ENCODE results near the gene GYPE.
"Not testable (repeated sequence)": the region's sequence is repeated elsewhere in the genome, so short reads cannot be mapped to it uniquely, and the experiment has no call there.

GYPE gene

DNA sequence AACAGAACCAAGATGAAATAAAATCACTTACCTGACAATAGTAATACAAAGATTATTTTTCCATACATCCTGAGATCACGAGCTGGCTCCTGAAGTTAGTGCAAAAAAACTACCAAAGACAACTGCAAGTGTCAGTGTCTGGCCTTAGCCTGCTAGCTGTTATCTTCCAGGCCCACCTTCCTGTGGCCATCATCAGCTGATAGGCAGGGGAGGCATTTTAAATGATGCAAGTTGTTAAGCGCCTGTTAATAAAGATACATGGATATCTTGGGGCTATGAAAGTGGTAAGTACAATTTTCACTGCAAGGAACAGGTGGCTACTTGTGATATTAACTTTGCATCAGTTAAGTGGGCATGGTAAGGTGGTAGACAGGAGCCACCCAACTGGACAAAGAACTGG, at the start of gene GYPE:
Gene GYPE (minus strand): TSS at position 120 of the 400 bp plus-strand sequence. CDS start 52 bp downstream, at position 68.
- not testable (repeated sequence) for DNase-seq (ENCODE audit: low read depth, low spot score)

GRCh38 chr4:143951458-143951972, 46.2 kb upstream of the GYPE start:
- not testable (repeated sequence) for DNase-seq (ENCODE audit: low read depth, low spot score)

GRCh38 chr4:143950967-143951366, 45.6 kb upstream of the GYPE start:
- DNase-seq (ENCODE audit: low read depth, low spot score): not testable (repeated sequence)

- DNase-seq (ENCODE audit: low read depth, low spot score): not testable (repeated sequence)
Measured at GRCh38 chr4:143950185-143950584, 44.8 kb upstream of the GYPE start.

DNA sequence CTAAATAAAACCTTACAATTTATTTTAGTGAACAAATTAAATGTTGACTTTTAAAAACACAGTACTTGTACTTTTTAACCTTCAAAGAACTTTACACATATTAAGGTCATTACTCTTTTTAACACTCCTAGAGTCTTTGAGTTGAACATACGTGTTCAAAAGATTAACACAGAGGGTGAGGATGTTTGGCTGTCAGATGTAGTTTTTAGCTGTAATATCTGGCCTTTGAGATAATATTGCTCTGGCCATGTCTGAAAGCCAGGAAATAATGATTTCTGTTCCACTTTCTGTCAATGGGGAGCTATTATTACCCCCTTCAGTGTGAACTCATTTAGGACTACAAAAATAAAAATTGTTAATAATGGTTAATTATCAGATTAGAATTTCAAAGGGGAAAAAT, 42.1 kb upstream of the GYPE start:
- not testable (repeated sequence) for DNase-seq (ENCODE audit: low read depth, low spot score)

- not testable (repeated sequence) for DNase-seq (ENCODE audit: low read depth, low spot score)
Measured at GRCh38 chr4:143940708-143941107, 35.3 kb upstream of the GYPE start.

DNA sequence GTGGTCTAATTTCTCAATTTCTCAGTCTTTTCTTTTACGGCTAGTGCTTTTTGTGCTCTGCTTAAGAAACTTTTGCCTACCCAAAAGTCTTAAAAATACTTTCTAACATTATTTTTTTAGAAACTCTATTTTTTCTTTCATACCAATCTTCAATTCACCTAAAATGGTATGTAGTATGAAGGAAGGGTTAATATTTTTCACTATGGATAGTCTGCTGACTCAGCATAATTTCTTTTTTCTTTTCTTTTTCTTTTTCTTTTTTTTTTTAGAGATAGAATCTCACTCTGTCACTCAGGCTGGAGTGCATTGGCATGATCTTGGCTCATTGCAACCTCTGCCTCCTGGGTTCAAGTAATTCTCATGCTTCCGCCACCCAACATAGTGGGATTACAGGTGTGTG, 34.2 kb upstream of the GYPE start:
- DNase-seq (ENCODE audit: low read depth, low spot score): no peak

DNA sequence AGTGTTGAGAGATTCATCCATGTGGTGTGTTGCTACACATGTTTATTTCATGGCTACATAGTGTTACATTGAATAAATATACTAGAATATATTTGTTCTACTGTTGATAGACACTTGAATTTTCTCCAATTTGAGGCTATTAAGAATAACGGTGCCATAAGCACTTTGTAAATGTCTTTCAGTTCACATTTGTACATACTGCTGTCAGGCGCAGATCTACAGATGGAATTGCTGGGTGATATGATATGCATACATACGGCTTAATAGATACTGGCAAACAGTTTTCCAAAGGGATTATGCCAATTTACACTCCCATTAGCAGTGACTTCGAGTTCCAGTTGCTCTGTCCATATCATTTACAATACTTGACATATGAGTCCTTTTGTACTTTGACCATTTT, 33.5 kb upstream of the GYPE start:
- DNase-seq (ENCODE audit: low read depth, low spot score): not testable (repeated sequence)

DNA sequence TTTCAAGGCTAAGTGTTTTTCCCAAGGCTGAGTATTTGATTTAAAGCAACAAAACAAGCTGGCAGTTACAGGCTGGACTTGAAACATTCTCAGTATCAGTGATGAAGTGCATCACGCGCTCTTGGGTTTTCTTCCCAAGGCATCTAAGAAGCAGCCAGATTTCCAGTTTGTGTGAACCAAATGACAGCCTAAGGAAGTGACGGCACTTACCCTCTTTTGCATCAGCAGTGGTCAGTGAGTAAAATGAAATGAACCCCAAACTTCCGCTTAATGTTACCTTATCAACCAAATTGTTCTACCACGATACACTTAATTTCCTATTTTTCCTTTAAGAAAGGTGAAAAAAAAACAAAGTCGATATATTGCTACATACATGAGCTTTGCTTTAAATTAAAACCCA, 15.8 kb upstream of the GYPE start:
- no peak for DNase-seq (ENCODE audit: low read depth, low spot score)

GRCh38 chr4:143916485-143916884, 11.1 kb upstream of the GYPE start:
- DNase-seq (ENCODE audit: low read depth, low spot score): not testable (repeated sequence)

- not testable (repeated sequence) for DNase-seq (ENCODE audit: low read depth, low spot score)
Measured at GRCh38 chr4:143912478-143912877, 7.1 kb upstream of the GYPE start.

DNA sequence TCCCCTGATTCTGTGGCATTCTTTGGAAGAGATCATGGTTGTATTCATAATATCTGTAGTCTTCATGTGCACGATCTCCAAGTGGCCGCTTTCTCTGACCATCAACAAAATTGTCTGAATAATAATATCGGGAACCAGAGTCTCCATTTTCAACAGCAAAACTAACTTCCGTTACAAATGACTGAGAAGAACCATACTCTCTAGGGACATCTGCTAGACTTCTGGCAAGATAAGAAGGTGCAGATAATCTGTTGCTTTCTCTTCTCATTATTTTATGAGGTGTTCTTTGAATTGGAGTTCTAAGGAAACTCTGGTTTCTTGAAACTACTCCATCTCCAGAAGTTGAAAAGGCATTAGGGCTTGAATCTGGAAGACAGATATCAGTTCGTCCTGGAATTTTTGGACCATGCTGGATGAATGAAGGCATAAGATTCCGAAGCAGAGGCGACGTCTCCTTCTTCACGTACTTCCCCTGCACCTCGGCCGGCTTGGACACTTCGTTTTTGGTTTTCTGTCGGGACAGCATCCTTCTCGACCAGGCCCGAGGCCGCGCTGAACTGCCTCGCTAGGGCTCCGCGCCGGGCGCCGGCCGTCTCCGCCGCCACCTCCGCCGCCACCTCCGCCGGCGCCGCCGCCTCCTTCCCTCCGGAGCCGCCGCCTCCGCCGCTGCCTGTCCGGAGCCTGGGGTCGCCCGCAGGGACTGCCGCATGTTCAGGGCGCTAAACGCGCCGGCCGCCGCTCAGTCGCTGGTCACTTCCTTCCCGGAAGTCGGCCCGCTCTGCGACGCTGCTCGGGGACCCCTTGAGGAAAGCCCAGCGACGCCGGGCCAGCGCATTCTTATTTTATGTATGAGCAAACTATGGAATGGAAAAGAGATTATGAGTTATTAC, 6.4 kb upstream of the GYPE start:
- not testable (repeated sequence) for DNase-seq (ENCODE audit: low read depth, low spot score)

- not testable (repeated sequence) for DNase-seq (ENCODE audit: low read depth, low spot score)
Measured at GRCh38 chr4:143910906-143911305, 5.5 kb upstream of the GYPE start.

GRCh38 chr4:143907811-143908210, 2.5 kb upstream of the GYPE start:
- DNase-seq (ENCODE audit: low read depth, low spot score): not testable (repeated sequence)

DNA sequence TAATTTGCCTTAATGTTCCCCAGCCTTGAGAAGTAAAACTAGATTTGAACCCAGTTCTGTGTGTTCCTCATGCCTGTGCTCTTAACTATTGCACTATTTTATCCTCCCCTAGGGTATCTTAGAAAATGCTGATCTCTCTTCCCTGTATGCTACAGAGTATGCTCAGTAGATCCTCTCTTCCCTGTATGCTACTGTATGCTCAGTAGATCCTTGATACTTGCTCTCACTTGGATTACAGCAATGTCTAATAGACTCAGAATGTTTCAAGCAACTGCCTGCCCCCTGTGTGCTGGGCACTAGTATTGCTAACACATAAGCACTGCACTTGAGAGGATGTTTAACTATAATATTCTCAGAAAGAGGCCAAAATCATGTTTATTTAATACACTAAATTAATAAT, 928 bp downstream of the GYPE start:
- not testable (repeated sequence) for DNase-seq (ENCODE audit: low read depth, low spot score)

DNA sequence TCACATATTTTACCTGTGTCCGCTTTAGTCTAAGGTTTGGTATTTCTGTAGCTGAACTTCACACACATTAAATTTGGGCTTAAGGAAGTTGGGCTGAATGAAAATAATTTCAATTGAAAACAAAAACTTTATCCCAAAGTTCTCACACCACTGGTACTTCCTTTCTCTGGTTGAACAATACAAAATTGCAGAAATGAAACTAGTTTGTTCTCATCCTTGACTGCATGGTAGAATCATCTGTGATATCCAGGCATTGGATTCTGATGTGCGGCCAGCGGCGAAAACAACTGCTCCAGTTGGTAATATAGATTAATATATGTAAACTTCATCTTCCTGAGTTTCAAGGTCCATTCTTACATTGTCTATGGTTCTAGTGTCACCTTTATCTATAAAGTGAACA, 15.0 kb downstream of the GYPE start:
- not testable (repeated sequence) for DNase-seq (ENCODE audit: low read depth, low spot score)

DNA sequence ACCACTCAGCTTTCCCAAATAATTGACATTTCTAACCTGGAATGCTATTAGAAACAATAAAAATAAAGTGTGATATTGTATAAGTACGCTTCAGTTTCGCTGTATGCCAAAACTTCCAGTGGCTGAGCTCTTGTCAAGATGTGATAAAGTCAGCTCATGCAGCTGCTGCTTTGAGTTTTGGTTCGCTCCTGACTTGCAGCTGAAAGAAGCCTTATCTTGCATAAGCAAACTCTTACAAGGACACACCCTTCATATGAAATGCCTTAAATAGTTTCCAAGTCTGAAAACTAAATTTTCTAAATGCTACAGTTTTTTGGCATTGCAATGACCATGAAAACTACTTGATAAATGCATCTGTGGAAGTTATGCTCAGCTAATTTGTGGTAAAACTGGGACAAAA, 17.2 kb downstream of the GYPE start:
- DNase-seq (ENCODE audit: low read depth, low spot score): not testable (repeated sequence)

DNA sequence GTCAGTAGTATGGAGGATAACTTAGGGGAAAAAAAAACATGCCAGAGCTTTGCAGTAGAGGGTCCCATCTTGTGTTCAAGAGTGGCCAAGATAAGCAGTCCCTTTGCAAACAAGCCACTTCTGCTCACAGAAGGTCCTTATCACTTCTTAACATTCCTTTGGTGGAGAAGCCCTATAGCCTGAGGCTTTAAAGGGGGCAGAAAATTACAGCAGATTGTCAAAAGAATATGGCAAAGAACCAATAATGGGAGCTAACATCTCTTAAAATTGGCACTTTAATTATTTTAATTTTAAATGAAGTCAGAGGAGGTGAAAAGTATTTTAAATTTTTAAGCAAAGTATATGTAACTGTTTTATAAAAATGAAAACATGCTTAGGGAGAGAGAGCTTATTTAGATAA, 20.4 kb downstream of the GYPE start:
- DNase-seq (ENCODE audit: low read depth, low spot score): not testable (repeated sequence)

- no peak for DNase-seq (ENCODE audit: low read depth, low spot score)
Measured at GRCh38 chr4:143883529-143883928, 21.8 kb downstream of the GYPE start.

DNA sequence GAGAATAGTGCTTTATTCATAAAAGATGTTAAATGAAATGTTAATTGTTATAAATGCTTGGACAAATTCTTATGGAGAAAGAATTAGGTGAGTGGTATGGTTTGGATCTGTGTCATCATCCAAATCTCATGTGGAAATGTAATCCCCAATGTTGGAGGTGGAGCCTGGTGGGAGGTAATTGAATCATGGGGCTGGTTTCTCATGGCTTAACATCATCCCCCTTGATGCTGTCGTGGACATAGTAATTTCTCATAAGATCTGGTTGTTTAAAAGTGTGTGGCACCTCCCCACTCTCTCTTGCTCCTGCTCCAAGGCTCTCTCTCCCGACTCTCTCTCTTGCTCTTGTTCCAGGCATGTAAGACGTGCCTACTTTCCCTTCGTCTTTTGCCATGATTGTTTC, 22.5 kb downstream of the GYPE start:
- DNase-seq (ENCODE audit: low read depth, low spot score): no peak

DNA sequence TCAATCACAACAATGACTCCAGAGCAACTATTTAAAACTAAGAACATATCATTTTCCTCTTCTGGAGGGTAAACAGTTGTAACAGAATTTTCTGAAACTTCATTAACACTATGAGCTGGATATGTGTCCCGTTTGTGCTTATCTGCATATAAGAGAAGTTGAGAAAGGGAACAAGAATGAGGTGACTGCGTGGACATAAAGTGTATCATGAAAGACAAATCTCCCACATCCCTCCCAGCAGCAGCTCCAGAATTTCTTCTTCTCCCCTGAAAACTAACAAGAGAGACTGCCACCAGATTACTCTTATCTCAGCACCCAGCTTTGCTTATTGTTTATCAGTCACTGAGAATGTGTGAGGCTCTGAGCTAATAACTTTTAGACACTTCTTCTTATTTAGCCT, 25.8 kb downstream of the GYPE start:
- DNase-seq (ENCODE audit: low read depth, low spot score): not testable (repeated sequence)

- DNase-seq (ENCODE audit: low read depth, low spot score): not testable (repeated sequence)
Measured at GRCh38 chr4:143875357-143875756, 30.0 kb downstream of the GYPE start.

All from brain pericyte (primary cell).